SKM-1 (cell line): ENCODE data around the gene RAB3B.
"Not testable (repeated sequence)": the region's sequence is repeated elsewhere in the genome, so short reads cannot be mapped to it uniquely, and the experiment has no call there.

Source experiments
- DNase-seq: peaks from one replicate; lab custom pipeline; 2025; ENCODE audit not compliant: unreplicated experiment; lab: John Stamatoyannopoulos, UW

The RAB3B gene

GRCh38 chr1:51875836-51876235 lies 114.7 kb downstream of the RAB3B start:
- no peak for DNase-seq

GRCh38 chr1:51875291-51875772 lies 115.2 kb downstream of the RAB3B start:
- DNase-seq: no peak

GRCh38 chr1:51873270-51873669 lies 117.2 kb downstream of the RAB3B start:
- not testable (repeated sequence) for DNase-seq

- DNase-seq: no peak
Observed at GRCh38 chr1:51871351-51871975, 119.0 kb downstream of the RAB3B start.

- DNase-seq: no peak
Observed at GRCh38 chr1:51870603-51871350, 119.7 kb downstream of the RAB3B start.

GRCh38 chr1:51867479-51868232 lies 122.8 kb downstream of the RAB3B start:
- no peak for DNase-seq

- DNase-seq: no peak
Observed at GRCh38 chr1:51863384-51863783, 127.1 kb downstream of the RAB3B start.

GRCh38 chr1:51861669-51862068 lies 128.8 kb downstream of the RAB3B start:
- no peak for DNase-seq

GRCh38 chr1:51859735-51860134 lies 130.8 kb downstream of the RAB3B start:
- DNase-seq: no peak

GRCh38 chr1:51859333-51859732 lies 131.2 kb downstream of the RAB3B start:
- no peak for DNase-seq

- DNase-seq: no peak
Observed at GRCh38 chr1:51858892-51859291, 131.6 kb downstream of the RAB3B start.
